Gastrocnemius medialis (tissue), 4 donors: Measurements from ENCODE around the gene METRNL. TPM values are rescaled to one million over a fixed set of nuclear protein-coding genes. Genes with fewer than 3 reads are reported as not detected.

Experiments used
- ATAC-seq, 2 donors: fragments of 150-250 bp; one replicate each; pipeline ENCODE4 v1.9.1; 2016
- DNase-seq, 2 donors: peaks; one replicate each; pipeline ENCODE4 v3.0.0-alpha.2; 2019
- H3K27ac ChIP-seq, 4 donors: fragments of 200-600 bp; sonication (generic); 1 replicate in 1 of 4; 2 replicates in 3 of 4; pipeline ENCODE4 v1.5.1; 2016 to 2018; ENCODE audit warnings: mild to moderate bottlenecking in 2 of 4, moderate library complexity in 1 of 4
- H3K27me3 ChIP-seq, 3 donors: fragments of 200-600 bp; sonication (generic) in 2 of 3; 1 replicate in 1 of 3; 2 replicates in 2 of 3; pipeline versions ENCODE4 v1.5.1 to v1.6.0; 2016 to 2019; ENCODE audit warnings: mild to moderate bottlenecking in 1 of 3, moderate library complexity in 1 of 3
- H3K36me3 ChIP-seq, 2 donors: fragments of 200-600 bp; sonication (generic) in 1 of 2; one replicate each; pipeline ENCODE4 v1.5.1; 2017 to 2018
- H3K4me1 ChIP-seq, 2 donors: fragments of 200-600 bp; sonication (generic) in 1 of 2; one replicate each; pipeline ENCODE4 v1.5.1; 2016 to 2017; ENCODE audit warnings: mild to moderate bottlenecking in 2 of 2
- H3K4me3 ChIP-seq, 4 donors: fragments of 200-600 bp; sonication (generic) in 3 of 4; 1 replicate in 1 of 4; 2 replicates in 3 of 4; pipeline ENCODE4 v1.5.1; 2016 to 2019; ENCODE audit warnings: mild to moderate bottlenecking in 2 of 4
- H3K9me3 ChIP-seq, 3 donors: fragments of 200-600 bp; sonication (generic) in 2 of 3; 1 replicate in 1 of 3; 2 replicates in 2 of 3; pipeline ENCODE4 v1.5.1; 2016 to 2019
- CTCF ChIP-seq, 5 experiments: fragments of 450-650 bp in 3 of 5; fragments of 200-600 bp in 2 of 5; sonication (generic) in 2 of 5; IDR thresholded peaks in 4 of 5; conservative IDR thresholded peaks in 1 of 5; 1 replicate in 4 of 5; 2 replicates in 1 of 5; pipeline ENCODE4 v1.5.1; 2016 to 2019; ENCODE audit warnings: antibody characterized with exemption in 5 of 5, mild to moderate bottlenecking in 3 of 5, moderate library complexity in 3 of 5
- POLR2A ChIP-seq, 2 donors: fragments of 450-650 bp; IDR thresholded peaks; one replicate each; pipeline ENCODE4 v1.6.1; 2017; ENCODE audit warnings: antibody characterized with exemption in 2 of 2, mild to moderate bottlenecking in 2 of 2, moderate library complexity in 2 of 2
- in situ Hi-C, 4 donors: fragments of 200-750 bp; cut with MboI; loops; one replicate each; pipeline versions ENCODE4 v1.15.0 to v1.8.0; 2017; ENCODE audit warnings: low sequenced_read_pairs in 4 of 4
- intact Hi-C: fragments of 100-400 bp; cut with DNase I; formaldehyde crosslinking; loops from one replicate; pipeline ENCODE4 v1.15.1; 2023; ENCODE audit warnings: low total_unique reads
- total RNA-seq, 4 donors: library from RNA; depleted of rRNA; stranded (reverse); fragments of >200 nt; gene quantifications; one replicate each; pipeline versions ENCODE4 v1.1.0 to v1.2.3, GENCODE V29; 2016

METRNL gene
- total RNA-seq, 4 donors from 2014 or later: 6.6 to 19.7 (median 11.1) TPM

DNA sequence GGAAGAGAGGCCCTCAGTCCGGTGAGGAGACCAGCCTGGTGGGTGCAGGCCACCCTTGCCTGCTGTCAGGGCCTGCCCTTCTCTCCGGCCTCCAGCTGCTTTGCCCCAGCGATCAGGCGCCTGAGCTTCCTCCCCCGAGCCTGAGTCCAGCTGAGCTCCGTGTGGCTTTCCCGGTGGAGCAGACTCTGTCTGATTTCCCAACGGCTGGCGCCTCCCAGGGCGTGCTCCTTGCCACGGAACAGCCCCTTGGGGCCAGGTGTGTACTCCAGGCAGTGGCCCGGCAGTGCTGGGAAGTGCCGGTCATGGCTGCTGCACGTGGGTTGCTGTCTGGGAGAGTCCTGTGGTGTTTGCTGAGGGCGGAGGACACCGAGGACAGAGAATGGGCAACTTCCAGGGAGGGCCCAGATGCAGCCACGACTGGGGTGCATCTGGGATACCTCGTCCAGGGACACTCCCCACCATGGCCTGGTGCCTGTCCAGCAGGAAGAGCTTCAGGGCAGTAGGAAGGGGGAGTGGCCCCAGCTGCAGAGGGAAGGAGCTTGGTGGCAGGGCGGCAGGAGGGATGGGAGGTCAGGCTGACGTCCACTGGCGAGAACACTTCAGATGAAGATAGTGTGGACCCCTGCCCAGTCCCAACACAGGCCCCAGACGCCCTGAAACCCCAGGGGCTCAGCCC is 22.5 kb downstream of the METRNL start:
- TF ChIP-seq POLR2A (IDR thresholded peaks at IDR 0.05): no peak
- no peak for TF ChIP-seq CTCF (IDR thresholded peaks at IDR 0.05 in 4 of 5, conservative IDR thresholded peaks at IDR 0.05 in 1 of 5)
- Histone ChIP-seq H3K4me3 (peak overlapping the region in 1 of 4 donors; percentile 25), H3K27me3 (peaks cover 31 to 54% (median 50%) of the 10 kb centered on the region in 3 donors), H3K27ac (peak overlapping the region in 2 of 4 donors; percentile 24 to 34), H3K36me3 (no peaks in the 10 kb centered on the region), H3K9me3 (no peaks in the 10 kb centered on the region), H3K4me1 (peaks cover 13 to 41% of the 10 kb centered on the region in 2 donors)
- ATAC-seq (no peak), DNase-seq (no peak)
- in situ Hi-C loops (no loop called here), intact Hi-C loops (no loop called here)

DNA sequence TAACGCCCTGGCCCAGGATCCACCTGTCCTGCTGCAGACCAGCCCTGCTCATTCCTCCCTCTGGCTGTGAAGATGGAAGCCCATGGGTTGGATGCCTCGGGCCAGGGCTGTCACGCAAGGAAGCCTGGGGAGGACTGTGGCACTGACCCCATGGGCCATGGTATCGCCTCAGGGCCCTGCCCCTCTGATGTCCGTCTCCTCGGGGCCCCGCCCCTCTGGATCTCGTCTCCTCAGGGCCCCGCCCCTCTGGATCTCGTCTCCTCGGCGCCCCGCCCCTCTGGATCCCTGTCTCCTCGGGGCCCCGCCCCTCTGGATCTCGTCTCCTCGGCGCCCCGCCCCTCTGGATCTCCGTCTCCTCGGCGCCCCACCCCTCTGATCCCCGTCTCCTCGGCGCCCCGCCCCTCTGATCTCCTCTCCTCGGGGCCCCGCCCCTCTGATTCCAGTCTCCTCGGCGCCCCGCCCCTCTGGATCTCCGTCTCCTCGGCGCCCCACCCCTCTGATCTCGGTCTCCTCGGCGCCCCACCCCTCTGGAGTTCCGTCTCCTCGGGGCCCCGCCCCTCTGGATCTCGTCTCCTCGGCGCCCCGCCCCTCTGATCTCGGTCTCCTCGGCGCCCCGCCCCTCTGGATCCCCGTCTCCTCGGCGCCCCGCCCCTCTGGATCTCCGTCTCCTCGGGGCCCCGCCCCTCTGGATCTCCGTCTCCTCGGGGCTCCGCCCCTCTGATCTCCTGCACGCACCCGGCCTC is 24.0 kb downstream of the METRNL start:
- peaks cover 27 to 51% (median 50%) of the 10 kb centered on the region in 3 donors for H3K27me3 ChIP-seq
- H3K4me1 ChIP-seq: peaks cover 13 to 32% of the 10 kb centered on the region in 2 donors
- peak overlapping the region in 3 of 4 donors; percentile 17 to 47 (median 38) for H3K4me3 ChIP-seq
- H3K36me3 ChIP-seq: no peaks in the 10 kb centered on the region
- peak; percentile 58 to 85 for DNase-seq
- TF ChIP-seq POLR2A (IDR thresholded peaks at IDR 0.05) (no peak), CTCF (IDR thresholded peaks at IDR 0.05 in 4 of 5, conservative IDR thresholded peaks at IDR 0.05 in 1 of 5) (no peak)
- ATAC-seq: peak in 1 of 2 donors; percentile 37
- intact Hi-C loops (no loop called here), in situ Hi-C loops (no loop called here)
- peak overlapping the region in 2 of 4 donors; percentile 6 to 64 for H3K27ac ChIP-seq
- no peaks in the 10 kb centered on the region for H3K9me3 ChIP-seq

DNA sequence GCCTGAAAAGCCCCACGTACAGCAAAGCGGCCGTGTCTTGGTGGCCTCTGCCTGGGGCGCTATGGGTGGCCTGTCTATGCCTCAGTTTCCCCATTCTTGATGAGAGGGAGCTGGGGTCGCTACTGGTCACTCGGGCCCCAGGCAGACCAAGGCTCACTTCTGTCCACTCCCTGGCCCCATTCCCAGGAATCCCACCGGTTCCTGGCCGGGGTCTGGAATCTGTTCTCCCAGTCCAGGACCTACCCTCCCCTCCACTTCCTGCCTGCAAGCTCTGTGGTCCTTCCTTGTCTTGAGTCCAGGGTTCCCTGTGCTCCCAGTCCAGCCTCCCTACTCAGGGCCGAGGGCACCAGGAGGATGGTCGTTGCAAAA is 24.5 kb downstream of the METRNL start:
- peaks cover 13 to 27% of the 10 kb centered on the region in 2 donors for H3K4me1 ChIP-seq
- H3K27me3 ChIP-seq: peaks cover 22 to 49% (median 45%) of the 10 kb centered on the region in 3 donors
- no peaks in the 10 kb centered on the region for H3K9me3 ChIP-seq
- ATAC-seq: peak in 1 of 2 donors; percentile 1
- H3K36me3 ChIP-seq: no peaks in the 10 kb centered on the region
- no peak for DNase-seq
- H3K4me3 ChIP-seq: peak overlapping the region in 3 of 4 donors; percentile 17 to 47 (median 38)
- peak overlapping the region in 2 of 4 donors; percentile 6 to 64 for H3K27ac ChIP-seq
- in situ Hi-C loops: no loop called here
- no peak for TF ChIP-seq CTCF (IDR thresholded peaks at IDR 0.05 in 4 of 5, conservative IDR thresholded peaks at IDR 0.05 in 1 of 5)
- intact Hi-C loops: no loop called here

DNA sequence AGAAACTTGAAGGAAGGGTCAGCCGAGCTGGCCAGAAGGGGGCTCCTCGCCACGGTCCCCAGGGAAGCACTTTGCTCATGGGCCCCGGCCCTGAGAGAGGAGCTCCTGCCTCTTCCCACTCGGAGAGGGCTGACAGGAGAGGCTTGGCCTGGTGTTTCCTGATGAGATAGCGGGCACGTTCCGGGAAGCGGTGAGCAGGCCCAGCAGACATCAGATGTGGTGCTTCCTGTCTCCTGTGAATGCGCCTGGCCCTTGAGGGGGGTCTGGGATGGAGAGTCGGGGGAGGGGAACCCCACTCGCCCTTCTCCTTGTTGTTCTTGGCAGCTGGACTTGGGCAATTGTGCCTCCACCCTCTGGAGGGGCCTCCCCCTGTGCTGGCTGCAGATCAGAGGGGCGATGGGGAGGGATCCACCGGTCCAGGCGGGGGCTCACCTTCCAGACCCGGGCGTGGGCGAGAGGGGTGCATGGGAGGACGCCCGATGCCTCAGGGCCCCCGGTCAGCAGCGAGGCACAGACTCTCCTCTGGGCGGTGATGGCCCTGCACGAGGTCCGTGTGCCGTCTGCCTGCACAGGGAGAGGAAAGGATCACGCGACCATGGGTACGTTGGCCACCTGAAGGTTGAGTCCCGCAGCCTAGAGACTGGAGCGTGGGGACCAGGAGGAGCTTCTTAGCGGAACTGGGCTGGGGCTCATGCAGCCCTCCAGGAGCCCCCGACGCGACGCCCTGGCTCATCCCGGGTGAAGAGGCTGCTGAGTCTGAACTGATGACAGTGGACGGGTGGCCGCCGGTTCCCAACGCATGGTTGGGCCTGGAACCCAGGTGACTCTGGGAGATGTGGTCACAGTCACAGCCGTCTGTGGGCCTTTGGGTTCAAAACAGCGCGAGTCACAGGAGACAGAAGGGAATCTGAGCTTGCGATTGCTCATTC is 25.4 kb downstream of the METRNL start:
- H3K27ac ChIP-seq: peak overlapping the region in 1 of 4 donors; percentile 64
- intact Hi-C loops: no loop called here
- no peaks in the 10 kb centered on the region for H3K36me3 ChIP-seq
- H3K4me3 ChIP-seq: no peak overlapping the region
- TF ChIP-seq CTCF (IDR thresholded peaks at IDR 0.05 in 4 of 5, conservative IDR thresholded peaks at IDR 0.05 in 1 of 5) (no peak), POLR2A (IDR thresholded peaks at IDR 0.05) (no peak)
- peaks cover 23 to 49% (median 43%) of the 10 kb centered on the region in 3 donors for H3K27me3 ChIP-seq
- H3K9me3 ChIP-seq: no peaks in the 10 kb centered on the region
- no peak for DNase-seq
- ATAC-seq: no peak
- in situ Hi-C loops: no loop called here
- H3K4me1 ChIP-seq: peaks cover 9 to 17% of the 10 kb centered on the region in 2 donors
